GM19397 (cell line): Measurements from ENCODE around the gene SP140.
"Not testable (repeated sequence)": the region's sequence is repeated elsewhere in the genome, so short reads cannot be mapped to it uniquely, and the experiment has no call there.

ENCODE experiments used
- ATAC-seq: cut with Tn5 transposase; IDR thresholded peaks from one replicate; pipeline ENCODE4 v1.9.1; 2021; ENCODE audit warnings: mild to moderate bottlenecking, moderate library complexity; ENCODE audit not compliant: unreplicated experiment

Gene SP140

DNA sequence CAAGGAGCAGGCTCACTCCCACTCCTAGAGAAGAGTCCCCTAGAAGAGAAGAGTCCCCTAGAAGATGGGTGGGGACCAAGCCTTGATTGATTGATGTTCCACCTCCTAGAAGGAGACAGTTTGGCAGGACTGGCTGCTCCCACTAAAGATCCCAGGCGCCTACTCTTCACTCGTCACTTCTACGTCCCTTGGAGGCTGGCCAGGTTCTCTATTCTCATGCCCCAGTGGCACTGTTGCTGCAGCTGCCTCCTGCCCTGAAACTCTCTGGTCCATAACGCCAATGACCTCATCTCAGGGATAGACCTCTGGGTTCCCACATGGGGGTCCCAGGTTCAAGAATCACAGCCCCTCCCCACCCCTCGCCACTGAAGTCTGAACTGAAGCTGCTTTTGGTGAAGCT is 99.0 kb downstream of the SP140 start:
- no peak for ATAC-seq

GRCh38 chr2:230325316-230326243 is 100.0 kb downstream of the SP140 start:
- ATAC-seq = no peak

GRCh38 chr2:230326453-230327417 is 101.2 kb downstream of the SP140 start, which contains the start of gene SP140L:
TSS of gene SP140L (plus strand) at chr2:230327193. CDS start at chr2:230327270, 77 bp downstream.
- ATAC-seq = peak; percentile 91

DNA sequence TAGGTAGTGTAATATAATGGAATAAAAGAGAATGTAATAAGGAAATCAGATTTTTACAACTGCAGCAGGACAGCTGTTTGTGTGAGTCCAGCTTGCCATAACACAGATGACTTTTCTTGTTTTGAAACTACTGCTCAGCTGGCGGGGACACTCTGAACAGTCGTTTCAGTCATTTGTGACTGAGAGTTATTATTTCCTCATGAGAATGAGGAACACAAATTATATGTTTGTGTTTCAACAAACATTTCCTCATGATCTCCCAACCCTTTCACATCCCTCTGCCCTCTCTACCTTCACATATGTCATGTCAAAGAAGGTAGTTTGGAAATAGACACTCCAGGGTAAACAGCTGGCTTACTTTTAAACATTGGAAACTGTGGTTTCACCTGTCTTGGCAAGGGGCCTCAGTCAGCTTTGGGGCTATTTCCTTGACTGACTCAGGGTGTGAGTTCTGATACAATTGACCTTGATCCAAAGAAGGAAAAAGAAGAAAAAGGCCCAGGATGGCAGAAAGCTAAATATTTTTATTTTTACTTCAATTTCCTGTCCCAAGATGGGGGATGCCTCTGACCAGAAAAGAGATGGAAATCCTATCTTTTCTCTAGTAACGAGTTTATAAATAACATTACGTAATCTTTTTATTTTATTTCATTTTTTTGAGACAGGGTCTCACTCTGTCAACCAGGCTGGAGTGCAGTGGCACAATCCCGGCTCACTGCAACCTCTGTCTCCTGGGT is 102.0 kb downstream of the SP140 start:
- ATAC-seq = peak; percentile 63

DNA sequence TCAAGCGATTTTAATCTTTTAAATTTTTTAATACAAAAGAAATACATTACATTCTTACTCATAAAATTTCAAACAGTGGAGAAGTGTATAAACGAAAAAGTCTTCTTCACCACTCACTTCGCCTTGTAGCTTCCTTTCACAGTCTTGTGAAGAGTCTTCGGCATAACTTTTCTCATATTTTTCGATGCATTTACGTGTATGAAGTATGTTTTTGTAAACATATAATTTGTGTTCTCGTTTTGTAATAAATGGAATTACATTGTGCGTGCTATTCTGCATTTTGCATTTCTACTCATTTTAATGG is 102.6 kb downstream of the SP140 start:
- ATAC-seq = no peak

DNA sequence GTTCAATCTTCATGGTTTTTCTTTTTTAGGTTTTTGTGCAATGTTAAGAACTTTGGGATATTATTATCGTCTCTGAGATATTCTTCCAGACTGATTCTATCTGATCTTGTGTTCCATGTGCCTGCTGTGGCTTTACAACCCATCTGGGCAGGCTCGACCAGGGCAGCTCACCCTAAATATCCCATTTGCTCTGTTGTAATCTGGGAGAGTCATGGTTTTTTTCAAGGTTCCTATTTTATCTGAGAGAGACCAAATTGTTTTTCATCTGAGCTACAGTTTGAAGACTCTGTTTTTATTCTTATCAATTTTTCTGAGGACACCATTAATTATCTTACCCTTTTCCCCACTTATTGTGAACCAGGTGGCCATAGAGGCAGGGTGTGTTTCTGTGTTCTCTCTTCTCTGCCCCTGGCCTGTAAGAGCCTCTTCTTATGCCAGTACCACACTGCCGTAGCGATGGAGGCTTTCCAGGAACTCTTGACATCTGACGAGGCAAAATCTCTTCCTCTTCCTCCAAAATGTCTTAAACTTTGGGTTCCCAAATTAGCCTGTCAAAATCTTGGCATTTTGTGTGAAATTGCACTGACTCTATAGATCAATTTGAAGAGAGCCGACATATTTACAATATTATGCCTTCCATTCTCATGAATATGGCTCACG is 104.5 kb downstream of the SP140 start:
- ATAC-seq = no peak

GRCh38 chr2:230330725-230331124 is 105.2 kb downstream of the SP140 start:
- no peak for ATAC-seq

DNA sequence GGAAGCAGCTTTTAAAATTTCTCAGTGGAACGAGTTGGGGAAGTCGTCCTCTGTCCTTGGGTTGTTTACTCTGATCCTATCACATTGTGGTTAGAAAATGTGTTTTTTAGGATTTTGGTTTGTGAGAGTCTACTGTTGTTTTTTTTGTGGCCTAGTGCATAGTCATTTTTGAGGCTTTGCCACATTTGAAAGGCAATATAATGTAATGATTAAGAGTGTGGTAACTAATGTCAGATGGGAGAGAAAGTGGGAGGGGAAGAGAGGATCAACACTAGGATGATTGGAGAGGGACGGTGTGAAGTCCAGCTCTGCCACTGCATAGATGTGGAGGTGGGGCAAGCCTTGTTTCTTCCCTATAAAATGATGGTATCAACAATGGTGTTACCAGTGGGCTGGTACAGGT is 109.9 kb downstream of the SP140 start:
- no peak for ATAC-seq

DNA sequence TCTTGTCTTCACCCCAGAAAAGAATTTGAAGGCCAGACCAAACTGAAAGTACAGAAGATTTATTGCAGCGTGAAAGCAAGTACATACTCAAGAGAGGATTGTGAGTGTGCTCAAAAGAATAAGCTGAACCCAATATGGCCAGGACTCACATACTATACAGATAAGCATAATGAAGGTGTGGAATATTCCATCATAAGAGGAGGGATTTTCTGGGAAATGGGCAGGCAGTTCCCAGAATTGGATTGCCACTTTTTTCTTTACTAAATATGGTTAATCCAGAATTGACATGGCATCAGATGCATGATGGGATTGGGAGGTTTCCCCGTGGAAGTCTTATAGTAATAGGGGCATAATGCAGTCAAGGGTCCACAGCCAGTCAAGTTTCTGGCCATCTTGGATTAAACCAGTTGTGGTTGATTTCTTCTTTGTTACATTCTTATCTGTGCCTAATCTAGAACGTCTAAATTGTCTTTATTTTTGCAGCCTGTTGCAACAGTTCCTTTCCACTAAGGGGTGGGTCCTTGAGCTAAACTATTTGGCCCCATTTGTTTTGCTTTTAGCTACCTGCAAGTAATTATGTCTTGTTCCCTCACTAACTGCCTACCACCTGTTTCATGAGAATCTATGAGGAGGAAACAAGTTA is 110.4 kb downstream of the SP140 start:
- no peak for ATAC-seq

- ATAC-seq = not testable (repeated sequence)
These were observed 116.5 kb downstream of the SP140 start for GRCh38 chr2:230341936-230342528.

GRCh38 chr2:230343041-230343624 is 117.6 kb downstream of the SP140 start:
- not testable (repeated sequence) for ATAC-seq

- no peak for ATAC-seq
These were observed 118.2 kb downstream of the SP140 start for GRCh38 chr2:230343747-230344146.

GRCh38 chr2:230346465-230346864 is 120.9 kb downstream of the SP140 start:
- no peak for ATAC-seq

- no peak for ATAC-seq
These were observed 121.5 kb downstream of the SP140 start for GRCh38 chr2:230346921-230347533.

DNA sequence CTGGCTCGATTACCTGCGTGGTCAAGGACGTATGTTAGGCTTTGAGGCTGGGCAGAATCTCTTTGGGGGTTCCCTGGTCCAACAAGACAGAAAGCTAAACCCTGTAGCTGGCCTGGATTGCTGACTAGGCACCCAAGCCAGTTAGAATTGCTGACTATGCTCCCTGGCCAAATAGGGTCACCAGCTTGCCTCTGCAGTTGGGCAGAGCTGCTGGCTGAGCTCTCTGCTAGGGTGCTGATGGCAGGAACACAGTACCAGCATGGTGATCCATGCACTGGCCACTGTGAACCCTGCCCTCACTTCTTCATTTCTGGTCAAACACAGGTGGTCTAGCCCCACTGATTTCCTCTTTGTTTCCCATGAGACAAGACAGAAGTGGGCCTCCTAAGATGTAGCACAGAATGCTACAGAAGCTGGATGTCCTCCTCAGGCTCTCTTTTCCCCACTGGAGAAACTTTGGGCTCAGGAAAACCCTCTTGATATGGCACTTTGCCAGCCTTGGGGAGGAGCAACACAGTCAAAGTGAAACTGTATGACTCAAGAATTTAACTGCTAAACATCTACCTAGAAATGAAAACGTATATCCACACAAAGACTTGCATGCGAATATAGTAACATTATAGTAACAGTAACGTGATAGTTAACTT is 122.2 kb downstream of the SP140 start:
- ATAC-seq = no peak

DNA sequence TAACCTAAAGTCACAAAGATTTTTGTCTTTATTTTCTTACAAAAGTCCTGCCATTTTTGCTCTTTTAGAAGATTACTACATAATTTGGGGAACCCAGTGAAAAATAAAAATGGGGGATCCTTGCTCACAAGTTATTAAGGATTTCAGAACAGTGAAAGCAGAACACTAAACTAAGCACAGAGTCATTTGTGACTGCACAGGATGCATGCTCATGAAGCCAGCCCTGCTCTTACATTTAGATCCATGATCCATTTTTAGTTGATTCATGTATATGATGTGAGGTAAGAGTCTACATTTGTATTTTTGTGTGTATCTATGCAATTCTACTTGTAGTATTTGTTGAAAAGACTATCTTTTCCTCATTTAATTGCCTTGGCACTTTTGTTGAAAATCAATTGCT is 123.3 kb downstream of the SP140 start:
- no peak for ATAC-seq

DNA sequence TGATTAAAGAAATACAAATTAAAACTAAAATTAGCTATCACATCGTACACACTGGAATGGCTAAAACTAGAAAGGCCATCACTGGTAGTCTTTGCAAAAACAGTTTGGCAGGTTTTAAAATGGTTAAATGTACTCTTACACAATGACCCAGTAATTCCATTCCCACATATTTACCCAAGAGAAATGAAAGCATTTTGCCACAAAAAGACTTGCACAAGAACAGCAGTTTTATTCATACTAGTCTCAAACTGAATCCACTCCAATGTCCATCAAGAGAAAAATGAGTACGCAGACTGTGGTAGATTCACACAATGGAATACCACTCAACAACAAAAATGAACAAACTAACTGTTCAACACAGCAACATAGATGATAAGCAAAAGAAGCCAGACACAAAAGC is 130.5 kb downstream of the SP140 start:
- no peak for ATAC-seq

DNA sequence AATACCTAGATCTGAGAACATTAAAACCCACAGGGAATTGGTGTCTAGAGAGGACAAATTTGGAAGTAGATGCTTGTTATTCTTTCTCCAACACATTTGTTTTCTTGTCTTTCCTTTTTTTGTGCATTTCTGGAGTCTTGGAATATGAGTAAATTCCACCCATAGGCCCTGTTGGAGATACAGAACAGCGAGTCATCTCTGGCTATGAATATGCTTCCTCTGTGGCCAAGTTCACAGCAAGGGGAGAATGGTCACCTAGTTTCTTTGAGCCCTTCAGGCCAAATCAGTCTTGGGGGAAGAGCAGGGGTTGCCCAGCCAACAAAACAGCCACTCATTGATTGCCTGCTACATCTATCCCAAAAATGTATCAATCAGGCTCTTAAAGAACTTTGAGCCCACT is 132.8 kb downstream of the SP140 start:
- ATAC-seq = no peak
